Karpas-422 (cell line): ENCODE measurements around the gene EYS. TPM values are rescaled to one million over a fixed set of nuclear protein-coding genes. Genes with fewer than 3 reads are reported as not detected.

Experiments
- DNase-seq: peaks from one replicate; pipeline ENCODE4 v3.0.0-alpha.2; 2015
- H2AFZ ChIP-seq: fragments of 200-600 bp; sonication (generic); 2 replicates; pipeline ENCODE4 v1.6.1; 2014; ENCODE audit warnings: antibody characterized with exemption, low read length, mixed read lengths
- H3K27ac ChIP-seq: fragments of 200-600 bp; sonication (generic); 2 replicates; pipeline ENCODE4 v1.5.1; 2014; ENCODE audit warnings: mild to moderate bottlenecking, low read length, moderate library complexity
- H3K27me3 ChIP-seq: fragments of 200-600 bp; sonication (generic); 2 replicates; pipeline ENCODE4 v1.6.1; 2014; ENCODE audit warnings: low read length, mixed read lengths
- H3K36me3 ChIP-seq: fragments of 200-600 bp; sonication (generic); 2 replicates; pipeline ENCODE4 v1.6.1; 2014; ENCODE audit warnings: low read length, mixed read lengths; ENCODE audit not compliant: insufficient read depth
- H3K4me1 ChIP-seq: fragments of 200-600 bp; sonication (generic); 2 replicates; pipeline ENCODE4 v1.6.1; 2014; ENCODE audit warnings: mild to moderate bottlenecking, low read length, mixed read lengths
- H3K4me2 ChIP-seq: fragments of 200-600 bp; sonication (generic); 2 replicates; pipeline ENCODE4 v1.6.1; 2014; ENCODE audit warnings: low read length, low read depth, mild to moderate bottlenecking; ENCODE audit not compliant: poor library complexity, severe bottlenecking
- H3K4me3 ChIP-seq: fragments of 200-600 bp; sonication (generic); 2 replicates; pipeline ENCODE4 v1.5.1; 2014; ENCODE audit warnings: mild to moderate bottlenecking, antibody characterized with exemption, low read length, mixed read lengths
- H3K79me2 ChIP-seq: fragments of 200-600 bp; sonication (generic); 2 replicates; pipeline ENCODE4 v1.6.1; 2014; ENCODE audit warnings: mild to moderate bottlenecking, low read length, mixed read lengths
- H3K9ac ChIP-seq: fragments of 200-600 bp; sonication (generic); 2 replicates; pipeline ENCODE4 v1.6.0; 2014; ENCODE audit warnings: low read length
- H3K9me2 ChIP-seq: fragments of 200-600 bp; sonication (generic), shearing (Covaris generic); replicated peaks from 2 replicates; pipeline ENCODE4 v1.6.0; 2014; ENCODE audit warnings: mild to moderate bottlenecking, low read length, moderate library complexity; ENCODE audit not compliant: insufficient read depth
- H3K9me3 ChIP-seq: fragments of 300-700, 200-600 bp; sonication (generic); 2 replicates; pipeline ENCODE4 v1.6.1; 2014; ENCODE audit warnings: low read length, mixed read lengths
- H4K20me1 ChIP-seq: fragments of 200-600 bp; sonication (generic); 2 replicates; pipeline ENCODE4 v1.6.1; 2014; ENCODE audit warnings: mild to moderate bottlenecking, antibody characterized with exemption, low read length, low read depth; ENCODE audit not compliant: insufficient read depth
- total RNA-seq: library from RNA; depleted of rRNA; stranded (reverse); fragments of >200 nt; shearing (Covaris generic); gene quantifications from 2 replicates; pipeline ENCODE4 v1.2.3, GENCODE V29; 2014; ENCODE audit warnings: low replicate concordance

Gene EYS
- total RNA-seq, 1 experiment from 2014 or later: not detected

DNA sequence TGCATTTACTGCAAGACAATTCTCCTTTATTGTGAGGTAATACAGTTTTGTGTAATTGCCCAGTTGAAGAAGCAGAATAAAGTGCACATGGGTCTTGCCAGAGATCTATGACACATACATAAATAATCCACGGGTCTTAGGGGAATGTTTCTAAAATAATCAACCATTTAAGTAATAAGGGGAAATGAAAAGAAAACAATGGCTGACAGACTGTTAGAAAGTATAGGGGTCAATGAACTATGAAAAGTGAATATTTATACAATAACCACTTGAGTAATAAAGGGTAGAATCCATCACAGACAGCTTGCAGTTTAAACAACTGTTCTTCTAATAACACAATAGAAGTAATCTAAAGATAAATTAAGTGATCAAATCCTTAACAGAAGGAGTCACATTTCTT lies 477.2 kb downstream of the EYS start:
- H3K27me3 ChIP-seq: no peaks in the 10 kb centered on the region
- H3K36me3 ChIP-seq: no peaks in the 10 kb centered on the region
- H3K9me3 ChIP-seq: peaks cover 12% of the 10 kb centered on the region; the same call in 1 of the 2 replicates
- H3K27ac ChIP-seq: no peak overlapping the region
- no peak overlapping the region for H3K4me3 ChIP-seq
- no peak overlapping the region for H2AFZ ChIP-seq
- H3K4me2 ChIP-seq: no peak overlapping the region
- no peak overlapping the region for H3K9ac ChIP-seq
- H4K20me1 ChIP-seq: no peaks in the 10 kb centered on the region
- no peaks in the 10 kb centered on the region for H3K79me2 ChIP-seq
- no peaks in the 10 kb centered on the region for H3K9me2 ChIP-seq
- no peak for DNase-seq
- no peaks in the 10 kb centered on the region for H3K4me1 ChIP-seq

DNA sequence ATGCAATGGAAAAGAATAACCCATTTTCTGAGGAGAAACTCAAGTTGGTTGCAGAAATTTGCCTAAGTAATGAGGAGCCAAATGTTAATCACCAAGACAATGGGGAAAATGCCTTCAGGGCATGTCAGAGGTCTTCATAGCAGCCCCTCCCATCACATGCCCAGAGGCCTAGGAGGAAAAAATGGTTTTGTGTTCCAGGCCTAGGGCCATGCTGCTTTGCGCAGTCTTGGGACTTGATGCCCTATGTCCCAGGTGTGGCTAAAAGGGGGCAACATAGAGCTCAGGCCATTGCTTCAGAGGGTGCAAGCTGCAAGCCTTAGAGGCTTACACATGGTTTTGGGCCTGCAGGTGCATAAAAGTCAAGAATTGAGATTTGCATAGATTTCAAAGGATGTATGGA lies 485.9 kb downstream of the EYS start:
- H3K79me2 ChIP-seq: no peaks in the 10 kb centered on the region
- no peak overlapping the region for H3K27ac ChIP-seq
- H3K4me1 ChIP-seq: no peaks in the 10 kb centered on the region
- H4K20me1 ChIP-seq: no peaks in the 10 kb centered on the region
- H3K27me3 ChIP-seq: no peaks in the 10 kb centered on the region
- H3K9me2 ChIP-seq: no peaks in the 10 kb centered on the region
- no peak overlapping the region for H3K4me3 ChIP-seq
- no peak overlapping the region for H2AFZ ChIP-seq
- peaks cover 27% of the 10 kb centered on the region for H3K9me3 ChIP-seq
- no peak overlapping the region for H3K4me2 ChIP-seq
- no peaks in the 10 kb centered on the region for H3K36me3 ChIP-seq
- H3K9ac ChIP-seq: no peak overlapping the region
- no peak for DNase-seq

DNA sequence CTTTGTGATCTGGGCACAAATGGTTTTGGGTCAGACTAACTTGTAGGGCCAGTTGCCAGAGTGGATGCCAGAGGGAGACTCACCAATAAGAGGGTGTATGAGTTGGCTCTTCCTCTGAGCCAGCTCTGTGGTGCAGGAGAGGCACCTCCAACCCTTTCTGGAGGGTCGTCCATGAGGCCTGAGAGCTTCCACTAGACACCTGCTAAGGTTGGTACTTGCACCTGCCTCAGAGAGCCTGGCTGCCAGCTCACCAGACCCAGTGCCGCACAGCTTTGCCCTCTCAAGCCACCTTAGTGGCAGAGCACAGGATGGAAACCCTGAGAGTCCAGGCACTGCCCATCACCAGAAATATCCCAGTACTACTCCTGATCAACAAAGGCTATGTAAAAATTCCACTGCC lies 504.3 kb downstream of the EYS start:
- Histone ChIP-seq H3K4me3 (no peak overlapping the region), H4K20me1 (no peaks in the 10 kb centered on the region), H2AFZ (no peak overlapping the region), H3K9me3 (peaks cover 29% of the 10 kb centered on the region), H3K27me3 (no peaks in the 10 kb centered on the region), H3K79me2 (no peaks in the 10 kb centered on the region), H3K9me2 (no peaks in the 10 kb centered on the region), H3K4me2 (no peak overlapping the region), H3K4me1 (no peaks in the 10 kb centered on the region), H3K9ac (no peak overlapping the region), H3K27ac (no peak overlapping the region), H3K36me3 (no peaks in the 10 kb centered on the region)
- DNase-seq: no peak

DNA sequence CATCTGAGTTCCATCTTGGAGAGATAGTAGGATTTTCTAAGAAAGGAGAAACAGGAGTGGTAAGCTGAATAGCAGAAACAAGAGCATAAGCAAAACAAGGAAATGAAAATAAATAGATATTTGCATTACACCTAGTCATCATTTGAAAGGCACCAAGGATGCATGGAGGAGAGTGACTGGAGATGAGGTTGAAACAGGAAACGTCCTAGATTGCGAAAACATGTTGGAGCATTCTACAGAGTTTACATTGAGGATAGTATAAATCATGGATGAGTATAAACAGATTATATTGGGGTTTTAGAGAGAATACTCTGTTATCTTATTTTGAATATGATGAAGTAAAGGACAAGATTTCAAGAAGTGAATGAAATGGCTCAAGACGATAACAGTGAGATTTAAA lies 507.3 kb downstream of the EYS start:
- Histone ChIP-seq H4K20me1 (no peaks in the 10 kb centered on the region), H3K36me3 (no peaks in the 10 kb centered on the region)
- DNase-seq: no peak

DNA sequence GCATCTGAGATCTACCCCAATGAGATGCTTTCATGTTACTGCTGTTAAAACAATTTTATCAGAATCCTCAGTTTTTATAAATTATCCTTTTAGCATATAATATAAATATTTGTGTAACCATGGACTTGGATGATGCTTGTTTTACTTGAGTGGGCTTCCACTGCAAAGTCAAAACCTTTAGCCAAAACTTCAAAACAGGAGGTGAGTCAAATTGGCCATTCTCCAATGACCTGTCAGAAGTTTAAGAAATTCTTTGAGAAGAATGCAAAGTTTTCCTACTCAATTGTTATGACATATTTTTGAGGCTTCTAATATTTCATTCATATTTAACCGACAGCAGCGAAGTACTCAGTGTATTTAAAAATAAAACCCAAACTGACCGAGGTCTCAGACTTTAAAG lies 507.9 kb downstream of the EYS start:
- H3K4me3 ChIP-seq: no peak overlapping the region

More for the DNA sequence above, 507.3 kb downstream of the EYS start:
- H3K27ac ChIP-seq: no peak overlapping the region
- no peaks in the 10 kb centered on the region for H3K4me1 ChIP-seq
- no peak overlapping the region for H3K4me2 ChIP-seq
- H3K27me3 ChIP-seq: no peaks in the 10 kb centered on the region
- peaks cover 33% of the 10 kb centered on the region for H3K9me3 ChIP-seq
- H2AFZ ChIP-seq: no peak overlapping the region
- no peak overlapping the region for H3K9ac ChIP-seq
- H3K4me3 ChIP-seq: no peak overlapping the region
- H3K9me2 ChIP-seq: no peaks in the 10 kb centered on the region
- H3K79me2 ChIP-seq: no peaks in the 10 kb centered on the region

DNA sequence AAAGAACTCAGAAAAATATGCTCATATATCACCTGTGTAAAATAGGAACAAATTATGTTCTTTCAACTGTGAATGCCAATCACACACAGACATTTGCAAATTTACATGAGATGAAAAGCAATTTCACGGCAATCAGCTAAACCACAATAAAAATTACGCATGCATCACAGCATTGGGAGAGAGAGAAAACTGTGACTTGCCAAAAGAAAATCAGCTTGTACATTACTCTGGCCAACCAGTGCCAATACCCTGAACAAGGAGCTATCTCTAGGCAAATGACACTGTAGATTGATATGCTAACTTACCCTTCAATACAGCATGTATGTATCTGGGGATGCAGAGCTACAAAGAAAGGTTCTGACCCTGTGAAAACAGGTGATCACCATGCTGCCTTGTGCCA lies 515.6 kb downstream of the EYS start:
- Histone ChIP-seq H3K9ac (no peak overlapping the region), H3K27me3 (no peaks in the 10 kb centered on the region), H3K27ac (no peak overlapping the region), H4K20me1 (no peaks in the 10 kb centered on the region), H3K9me2 (no peaks in the 10 kb centered on the region), H3K79me2 (no peaks in the 10 kb centered on the region), H3K4me1 (no peaks in the 10 kb centered on the region), H3K36me3 (no peaks in the 10 kb centered on the region), H2AFZ (no peak overlapping the region), H3K4me2 (no peak overlapping the region), H3K9me3 (peaks cover 19% of the 10 kb centered on the region), H3K4me3 (no peak overlapping the region)
- DNase-seq: no peak

More for the DNA sequence above, 507.9 kb downstream of the EYS start:
- no peaks in the 10 kb centered on the region for H3K9me2 ChIP-seq
- H3K27ac ChIP-seq: no peak overlapping the region
- H2AFZ ChIP-seq: no peak overlapping the region
- H3K4me1 ChIP-seq: no peaks in the 10 kb centered on the region
- H3K27me3 ChIP-seq: no peaks in the 10 kb centered on the region
- no peak overlapping the region for H3K4me2 ChIP-seq
- H3K79me2 ChIP-seq: no peaks in the 10 kb centered on the region
- H3K9ac ChIP-seq: no peak overlapping the region
- no peaks in the 10 kb centered on the region for H4K20me1 ChIP-seq
- H3K9me3 ChIP-seq: peaks cover 29% of the 10 kb centered on the region
- H3K36me3 ChIP-seq: no peaks in the 10 kb centered on the region
- no peak for DNase-seq

DNA sequence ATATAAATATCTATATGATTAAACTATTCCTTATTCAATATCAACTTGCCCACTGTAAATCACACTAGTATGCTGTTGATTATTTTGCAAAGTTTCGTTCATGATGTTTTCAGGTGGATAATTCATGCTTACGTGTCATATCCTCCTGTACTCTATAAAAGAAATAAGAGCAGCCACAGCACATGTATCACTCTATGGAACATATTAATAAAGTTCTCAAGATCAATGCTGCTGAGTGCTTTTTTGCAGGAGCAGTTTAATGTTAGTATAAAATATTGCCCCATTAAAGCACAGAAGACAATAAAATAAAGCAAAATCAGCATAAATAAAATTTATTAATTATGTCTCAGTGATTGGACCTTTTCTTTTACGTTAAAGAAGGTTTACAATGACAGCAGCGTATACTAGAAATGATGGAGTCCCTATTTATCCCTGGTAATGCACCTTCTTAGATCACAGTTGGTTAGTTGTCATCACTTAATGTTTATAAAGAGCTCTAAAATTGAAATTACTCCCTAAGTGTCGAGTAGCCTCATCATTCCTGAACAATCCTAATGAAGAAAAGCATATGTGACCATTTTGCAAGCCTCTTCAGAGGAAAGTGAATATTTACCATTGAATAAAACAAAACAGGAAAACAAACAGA lies 517.7 kb downstream of the EYS start:
- no peak overlapping the region for H3K9ac ChIP-seq
- H3K4me1 ChIP-seq: no peaks in the 10 kb centered on the region
- no peak overlapping the region for H2AFZ ChIP-seq
- H3K9me3 ChIP-seq: peaks cover 23% of the 10 kb centered on the region
- no peak overlapping the region for H3K27ac ChIP-seq
- H3K4me2 ChIP-seq: no peak overlapping the region
- no peaks in the 10 kb centered on the region for H3K27me3 ChIP-seq
- H3K79me2 ChIP-seq: no peaks in the 10 kb centered on the region
- H3K36me3 ChIP-seq: no peaks in the 10 kb centered on the region
- no peaks in the 10 kb centered on the region for H4K20me1 ChIP-seq
- no peaks in the 10 kb centered on the region for H3K9me2 ChIP-seq
- no peak for DNase-seq
- no peak overlapping the region for H3K4me3 ChIP-seq

DNA sequence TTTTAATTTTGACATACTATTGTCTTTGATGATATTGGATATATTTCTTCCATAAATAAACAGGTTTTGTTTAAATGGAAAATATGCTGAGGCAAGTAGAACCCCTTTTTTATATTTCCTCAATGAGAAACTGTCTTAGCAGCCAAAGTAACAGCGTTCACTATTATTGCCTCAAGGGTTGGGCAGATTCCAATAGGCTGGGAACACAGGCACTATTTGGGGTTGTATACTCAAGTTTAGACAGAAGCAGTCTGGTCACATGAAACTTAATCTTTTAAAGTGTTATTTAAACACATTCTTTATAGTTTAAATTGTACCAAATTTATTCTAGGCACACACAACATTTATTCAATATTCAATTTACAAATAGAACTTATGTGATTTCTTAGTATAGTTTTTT lies 520.2 kb downstream of the EYS start:
- no peaks in the 10 kb centered on the region for H3K27me3 ChIP-seq
- H3K79me2 ChIP-seq: no peaks in the 10 kb centered on the region
- H3K9ac ChIP-seq: no peak overlapping the region
- no peaks in the 10 kb centered on the region for H3K9me2 ChIP-seq
- DNase-seq: no peak
- no peaks in the 10 kb centered on the region for H3K4me1 ChIP-seq
- no peak overlapping the region for H3K4me3 ChIP-seq
- H3K4me2 ChIP-seq: no peak overlapping the region
- no peaks in the 10 kb centered on the region for H4K20me1 ChIP-seq
- no peaks in the 10 kb centered on the region for H3K36me3 ChIP-seq
- peaks cover 26% of the 10 kb centered on the region for H3K9me3 ChIP-seq
- H2AFZ ChIP-seq: no peak overlapping the region
- H3K27ac ChIP-seq: no peak overlapping the region
